Measurements from ENCODE around the gene UVSSA.

DNA sequence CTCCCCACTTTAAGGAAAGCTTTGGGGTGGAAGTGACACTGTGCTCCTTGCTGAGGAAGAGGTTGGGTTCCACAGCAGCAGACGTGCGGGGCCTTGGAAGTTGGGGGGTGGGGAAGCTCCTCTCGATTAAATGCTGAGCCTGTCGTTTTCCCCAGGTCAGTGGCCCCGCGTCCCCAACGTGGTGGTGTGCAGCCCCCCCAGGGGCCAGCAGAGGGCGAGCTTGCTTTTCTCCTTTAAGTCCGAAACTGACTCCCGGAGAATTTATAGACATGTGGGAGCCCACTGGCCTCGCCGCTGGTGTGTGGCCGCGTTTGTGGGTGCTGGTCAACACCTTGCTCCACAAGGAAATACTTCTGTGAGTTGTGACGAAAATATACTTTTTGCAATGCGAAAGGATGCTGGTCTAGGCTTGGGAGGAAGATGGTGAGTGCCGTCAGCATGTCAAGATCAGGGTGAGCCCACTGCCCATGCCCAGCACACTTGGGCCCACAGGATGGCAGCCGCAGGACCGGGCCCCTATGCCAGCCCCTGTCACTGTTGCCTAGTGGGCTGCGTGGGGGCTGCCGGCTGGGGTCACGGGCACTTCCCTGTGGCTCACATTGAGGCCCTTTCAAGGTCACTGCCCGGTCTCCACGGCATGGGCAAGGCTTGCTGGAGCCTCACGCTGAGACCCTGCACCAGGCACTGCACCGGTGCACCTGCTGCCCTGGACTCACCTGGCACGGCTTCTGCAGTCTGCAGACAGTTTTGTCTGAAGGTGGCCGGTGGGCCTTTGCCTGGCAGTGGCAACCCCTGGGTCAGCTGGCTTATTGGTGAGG lies 9.4 kb downstream of the UVSSA start:
- TF ChIP-seq POLR2A (IDR thresholded peaks at IDR 0.05) (no peak), EP300 (IDR thresholded peaks at IDR 0.05) (no peak)
- TF ChIP-seq, protein P1, sequence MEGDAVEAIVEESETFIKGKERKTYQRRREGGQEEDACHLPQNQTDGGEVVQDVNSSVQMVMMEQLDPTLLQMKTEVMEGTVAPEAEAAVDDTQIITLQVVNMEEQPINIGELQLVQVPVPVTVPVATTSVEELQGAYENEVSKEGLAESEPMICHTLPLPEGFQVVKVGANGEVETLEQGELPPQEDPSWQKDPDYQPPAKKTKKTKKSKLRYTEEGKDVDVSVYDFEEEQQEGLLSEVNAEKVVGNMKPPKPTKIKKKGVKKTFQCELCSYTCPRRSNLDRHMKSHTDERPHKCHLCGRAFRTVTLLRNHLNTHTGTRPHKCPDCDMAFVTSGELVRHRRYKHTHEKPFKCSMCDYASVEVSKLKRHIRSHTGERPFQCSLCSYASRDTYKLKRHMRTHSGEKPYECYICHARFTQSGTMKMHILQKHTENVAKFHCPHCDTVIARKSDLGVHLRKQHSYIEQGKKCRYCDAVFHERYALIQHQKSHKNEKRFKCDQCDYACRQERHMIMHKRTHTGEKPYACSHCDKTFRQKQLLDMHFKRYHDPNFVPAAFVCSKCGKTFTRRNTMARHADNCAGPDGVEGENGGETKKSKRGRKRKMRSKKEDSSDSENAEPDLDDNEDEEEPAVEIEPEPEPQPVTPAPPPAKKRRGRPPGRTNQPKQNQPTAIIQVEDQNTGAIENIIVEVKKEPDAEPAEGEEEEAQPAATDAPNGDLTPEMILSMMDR (IDR thresholded peaks at IDR 0.05), result peak; percentile 58 to 59 (median 59)

All from ovary (tissue), 3 donors.